Activated CD8-positive, alpha-beta T cell treated with anti-CD3 and anti-CD28 coated beads, Interleukin-2, amount 10 ng/mL, durations not matched to agents 7 days and 5 days (primary cell): ENCODE measurements around the gene SLC39A3. TPM values are rescaled to one million over a fixed set of nuclear protein-coding genes. Genes with fewer than 3 reads are reported as not detected.

Source experiments
- ATAC-seq: fragments of 150-1000 bp; cut with Tn5 transposase; one replicate; pipeline ENCODE4 v1.10.0; 2021; ENCODE audit warnings: moderate library complexity
- CTCF ChIA-PET: fragments of 350-600 bp; sonication (Branson Sonifier 250); formaldehyde crosslinking; loops from one replicate; lab custom pipeline; 2021; ENCODE audit warnings: antibody characterized with exemption; lab: Charles Lee
- POLR2A ChIA-PET: fragments of 350-600 bp; sonication (Branson Sonifier 250); formaldehyde crosslinking; loops from one replicate; lab custom pipeline; 2021; ENCODE audit warnings: antibody characterized with exemption; lab: Charles Lee
- DNase-seq: peaks from one replicate; pipeline ENCODE4 v3.0.0-alpha.2; 2020
- H3K27ac Mint-ChIP-seq: one replicate; pipeline ENCODE4 v1.8.0; 2021; ENCODE audit warnings: mild to moderate bottlenecking, mixed read lengths
- H3K27me3 Mint-ChIP-seq: one replicate; pipeline ENCODE4 v1.8.0; 2021; ENCODE audit warnings: low read depth, mixed read lengths
- H3K36me3 Mint-ChIP-seq: one replicate; pipeline ENCODE4 v1.8.0; 2021; ENCODE audit warnings: low read depth, mixed read lengths
- H3K4me1 Mint-ChIP-seq: one replicate; pipeline ENCODE4 v1.8.0; 2021; ENCODE audit warnings: low read depth, mixed read lengths
- H3K4me3 Mint-ChIP-seq: one replicate; pipeline ENCODE4 v1.8.0; 2021; ENCODE audit warnings: mild to moderate bottlenecking, mixed read lengths
- H3K9me3 Mint-ChIP-seq: one replicate; pipeline ENCODE4 v1.8.0; 2022; ENCODE audit warnings: mixed read lengths; ENCODE audit not compliant: insufficient read depth
- total RNA-seq, 2 experiments: library from RNA; stranded (reverse); gene quantifications; one replicate each; pipeline ENCODE4 v1.2.3, GENCODE V29; 2021

SLC39A3 gene
- total RNA-seq, 2 experiments from 2014 or later = 28.1 to 38.2 TPM

- no peaks in the 10 kb centered on the region for H3K36me3 Mint-ChIP-seq
- CTCF ChIA-PET = no interaction called here
These were observed 33.6 kb downstream of the SLC39A3 start for GRCh38 chr19:2706251-2706650.

DNA sequence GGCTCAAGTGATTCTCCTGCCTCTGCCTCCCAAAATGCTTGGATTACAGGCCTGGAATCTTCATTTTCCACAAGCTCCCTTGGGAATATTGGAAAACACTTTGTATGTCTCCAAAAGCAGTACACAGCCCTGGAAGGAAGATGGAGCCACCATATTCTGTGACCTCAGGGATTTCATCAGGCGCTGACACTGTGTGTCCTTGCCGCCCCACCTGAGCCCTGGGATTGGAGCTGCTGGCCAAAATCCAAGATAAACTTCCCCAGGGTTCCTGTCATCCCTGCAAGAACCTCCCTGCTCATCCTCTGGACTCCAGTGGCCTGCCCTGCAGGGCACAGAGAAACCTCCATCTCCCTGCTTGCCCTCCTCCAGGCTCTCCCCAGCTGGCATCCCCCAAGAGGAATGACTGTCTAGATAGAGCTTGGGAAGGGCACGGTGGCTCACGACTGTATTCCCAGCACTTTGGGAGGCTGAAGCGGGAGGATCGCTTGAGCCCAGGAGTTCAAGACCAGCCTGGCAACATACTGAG is 36.1 kb downstream of the SLC39A3 start:
- Mint-ChIP-seq H3K27me3 (peaks cover 4% of the 10 kb centered on the region), H3K9me3 (no peaks in the 10 kb centered on the region), H3K4me3 (no peak overlapping the region), H3K4me1 (peaks cover 9% of the 10 kb centered on the region), H3K27ac (no peak overlapping the region), H3K36me3 (no peaks in the 10 kb centered on the region)
- POLR2A ChIA-PET = no interaction called here
- ATAC-seq = no peak
- CTCF ChIA-PET = interaction anchor here (0.7 to 1.1 kb wide), 3 partner anchors 25 to 137 kb away, joined by 3 read pairs; partner anchors contain the start of gene ZNF555
- no peak for DNase-seq

More at GRCh38 chr19:2706251-2706650, 33.6 kb downstream of the SLC39A3 start:
- Mint-ChIP-seq H3K4me3 (no peak overlapping the region), H3K4me1 (peaks cover 5% of the 10 kb centered on the region), H3K27me3 (peaks cover 2% of the 10 kb centered on the region), H3K27ac (no peak overlapping the region), H3K9me3 (no peaks in the 10 kb centered on the region)
- ATAC-seq = no peak
- POLR2A ChIA-PET = no interaction called here
- DNase-seq = no peak

- no peaks in the 10 kb centered on the region for H3K36me3 Mint-ChIP-seq
- POLR2A ChIA-PET = no interaction called here
- CTCF ChIA-PET = interaction anchor here (0.8 to 1.1 kb wide), 2 partner anchors 55 to 138 kb away, joined by 3 read pairs; partner anchors contain the start of gene ZNF555
These were observed 36.8 kb downstream of the SLC39A3 start for GRCh38 chr19:2703077-2703437.

DNA sequence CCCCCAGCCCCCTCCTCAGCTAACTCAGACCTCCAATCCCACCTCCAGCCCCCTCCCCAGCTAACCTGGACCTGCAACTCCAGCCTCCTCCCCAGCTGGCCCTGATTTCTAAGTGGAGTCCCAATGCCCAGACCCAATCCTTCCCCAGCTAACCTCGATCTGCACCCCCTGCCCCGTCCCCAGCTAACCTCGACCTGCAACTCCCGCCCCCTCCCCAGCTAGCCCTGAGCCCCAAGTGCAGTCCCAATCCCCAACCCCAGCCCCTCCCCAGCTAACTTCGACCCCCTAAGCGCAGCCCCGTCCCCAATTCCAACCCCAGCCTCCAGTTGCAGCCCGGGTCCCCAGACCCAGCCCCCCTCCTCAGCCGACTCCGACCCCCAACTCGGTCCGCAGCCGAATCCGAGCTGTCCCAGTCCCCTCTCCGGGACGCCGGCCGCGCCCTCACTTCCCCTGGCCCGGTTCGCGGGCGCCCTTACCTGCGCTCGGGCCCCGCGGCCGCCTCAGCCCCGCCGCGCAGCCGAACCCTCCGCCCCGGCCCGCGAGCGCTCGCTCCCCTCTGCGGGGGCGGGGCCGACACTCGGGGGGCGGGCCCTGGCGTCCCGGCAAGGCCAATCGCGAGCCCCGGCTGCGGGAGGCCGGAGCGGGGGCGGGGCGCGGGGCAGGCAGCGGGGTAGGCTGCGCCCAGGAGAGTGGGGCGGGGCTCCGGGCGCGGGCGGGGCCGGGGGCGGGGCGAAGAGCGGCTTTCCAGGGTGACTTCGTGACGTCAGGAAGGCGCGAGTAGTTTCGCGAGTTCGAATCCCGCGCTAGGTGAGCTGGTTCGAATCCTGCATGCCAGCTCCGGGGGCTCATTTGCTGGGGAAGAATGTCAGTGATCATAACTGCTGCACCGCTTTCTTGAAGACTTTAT is 37.4 kb downstream of the SLC39A3 start, which contains the start of gene GNG7:
GNG7 (minus strand) TSS at position 525 of the 907 bp plus-strand sequence. CDS start 182,006 bp downstream, outside the sequence.
- peaks cover 4% of the 10 kb centered on the region for H3K27me3 Mint-ChIP-seq
- peak; percentile 100 for ATAC-seq
- ChIA-PET CTCF (interaction anchor here (0.8 to 1.1 kb wide), 3 partner anchors 54 to 139 kb away, joined by 3 to 4 read pairs (median 3); partner anchors contain the start of gene ZNF555), POLR2A (no interaction called here)
- peak within 1 kb of the TSS; percentile 58 for H3K4me3 Mint-ChIP-seq
- peak within 1 kb of the TSS; percentile 55 for H3K27ac Mint-ChIP-seq
- peak; percentile 92 for DNase-seq
- no peaks in the 10 kb centered on the region for H3K9me3 Mint-ChIP-seq
- peaks cover 12% of the 10 kb centered on the region for H3K4me1 Mint-ChIP-seq
- no peaks in the 10 kb centered on the region for H3K36me3 Mint-ChIP-seq

More at GRCh38 chr19:2703077-2703437, 36.8 kb downstream of the SLC39A3 start:
- Mint-ChIP-seq H3K9me3 (no peaks in the 10 kb centered on the region), H3K27me3 (peaks cover 4% of the 10 kb centered on the region), H3K4me1 (peaks cover 12% of the 10 kb centered on the region), H3K4me3 (peak overlapping the region; percentile 58), H3K27ac (peak overlapping the region; percentile 55)
- DNase-seq (no peak), ATAC-seq (no peak)

DNA sequence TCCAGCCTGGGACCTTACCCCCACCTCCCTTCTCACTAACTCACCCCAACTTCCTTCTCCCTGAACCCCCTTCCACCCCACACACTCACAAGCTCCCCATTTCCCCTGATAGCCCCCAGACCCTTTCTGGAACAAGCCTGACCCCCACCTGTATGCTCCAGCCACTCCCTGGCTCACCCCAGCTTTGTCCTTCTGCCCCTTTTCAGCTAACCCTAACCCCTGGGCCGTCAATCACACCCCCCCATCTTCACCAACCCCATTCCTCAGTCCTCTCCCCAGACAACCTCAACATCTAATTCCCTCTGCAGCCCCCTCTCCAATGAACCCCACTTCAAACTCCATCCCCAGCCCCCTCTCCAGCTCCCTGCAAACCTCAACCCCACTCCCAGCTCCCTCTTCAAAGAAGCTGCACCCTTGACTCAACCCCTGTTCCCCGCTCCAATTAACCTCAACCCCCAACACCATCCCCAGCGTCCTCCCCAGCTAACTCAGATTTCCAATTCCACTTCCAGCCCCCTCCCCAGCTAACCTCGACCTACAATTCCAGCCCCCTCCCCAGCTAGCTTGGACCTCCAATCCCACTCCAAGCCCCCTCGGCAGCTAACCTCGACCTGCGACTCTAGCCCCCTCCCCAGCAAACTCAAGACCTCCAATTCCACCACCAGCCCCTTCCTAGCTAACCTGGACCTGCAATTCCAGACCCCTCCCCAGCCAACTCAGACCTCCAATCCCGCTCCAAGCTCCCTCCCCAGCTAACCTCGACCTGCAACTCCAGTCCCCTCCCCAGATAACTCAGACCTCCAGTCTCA is 38.3 kb downstream of the SLC39A3 start:
- ATAC-seq (no peak), DNase-seq (no peak)
- ChIA-PET CTCF (interaction anchor here (0.6 to 1.1 kb wide), 3 partner anchors 53 to 90 kb away, joined by 3 to 4 read pairs (median 3); no protein-coding TSS in a partner anchor), POLR2A (no interaction called here)
- Mint-ChIP-seq H3K27me3 (peaks cover 4% of the 10 kb centered on the region), H3K36me3 (no peaks in the 10 kb centered on the region), H3K9me3 (no peaks in the 10 kb centered on the region), H3K4me3 (peak overlapping the region; percentile 15), H3K27ac (no peak overlapping the region), H3K4me1 (peaks cover 12% of the 10 kb centered on the region)

GRCh38 chr19:2700660-2701360 is 39.0 kb downstream of the SLC39A3 start:
- H3K4me1 Mint-ChIP-seq = peaks cover 12% of the 10 kb centered on the region
- no peaks in the 10 kb centered on the region for H3K36me3 Mint-ChIP-seq
- DNase-seq (no peak), ATAC-seq (no peak)
- peaks cover 4% of the 10 kb centered on the region for H3K27me3 Mint-ChIP-seq
- H3K9me3 Mint-ChIP-seq = no peaks in the 10 kb centered on the region
- POLR2A ChIA-PET = no interaction called here
- no peak overlapping the region for H3K27ac Mint-ChIP-seq
- no peak overlapping the region for H3K4me3 Mint-ChIP-seq
- CTCF ChIA-PET = interaction anchor here (0.6 to 1.1 kb wide), 2 partner anchors 52 to 81 kb away, joined by 3 read pairs; no protein-coding TSS in a partner anchor

GRCh38 chr19:2699413-2700140 is 40.2 kb downstream of the SLC39A3 start:
- Mint-ChIP-seq H3K27me3 (peaks cover 4% of the 10 kb centered on the region), H3K27ac (no peak overlapping the region), H3K36me3 (no peaks in the 10 kb centered on the region), H3K4me1 (peaks cover 12% of the 10 kb centered on the region), H3K4me3 (no peak overlapping the region), H3K9me3 (no peaks in the 10 kb centered on the region)
- ChIA-PET POLR2A (interaction anchor here (0.8 to 1.0 kb wide), 2 partner anchors 13 to 37 kb away, joined by 3 to 4 read pairs; no protein-coding TSS in a partner anchor), CTCF (no interaction called here)
- ATAC-seq (no peak), DNase-seq (no peak)

DNA sequence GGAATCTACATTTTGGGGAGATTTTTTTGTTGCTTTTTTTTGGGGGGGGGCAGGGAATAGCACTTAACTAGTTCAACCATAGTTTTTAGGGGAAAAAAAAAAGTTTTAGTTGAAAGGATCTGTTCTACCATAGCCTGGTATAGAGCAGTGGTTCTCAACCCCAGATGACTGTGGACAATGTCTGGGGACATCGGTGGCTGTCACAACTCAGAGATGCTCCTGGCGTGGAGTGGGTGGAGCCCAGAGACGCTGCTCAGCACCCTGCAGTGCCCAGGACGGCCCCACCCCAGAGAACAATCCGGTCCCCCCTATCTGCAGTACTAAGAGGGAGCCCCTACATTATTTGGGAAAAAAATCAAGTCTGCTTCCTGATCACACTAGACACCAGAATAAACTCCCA is 45.6 kb downstream of the SLC39A3 start:
- peaks cover 5% of the 10 kb centered on the region for H3K4me1 Mint-ChIP-seq
- H3K4me3 Mint-ChIP-seq = no peak overlapping the region
- CTCF ChIA-PET = no interaction called here
- no peak overlapping the region for H3K27ac Mint-ChIP-seq
- H3K9me3 Mint-ChIP-seq = no peaks in the 10 kb centered on the region
- POLR2A ChIA-PET = no interaction called here
- DNase-seq (no peak), ATAC-seq (no peak)
- H3K27me3 Mint-ChIP-seq = no peaks in the 10 kb centered on the region
- no peaks in the 10 kb centered on the region for H3K36me3 Mint-ChIP-seq

- peaks cover 2% of the 10 kb centered on the region for H3K4me1 Mint-ChIP-seq
- POLR2A ChIA-PET = no interaction called here
- no peaks in the 10 kb centered on the region for H3K36me3 Mint-ChIP-seq
- H3K27me3 Mint-ChIP-seq = no peaks in the 10 kb centered on the region
- ATAC-seq (no peak), DNase-seq (no peak)
- CTCF ChIA-PET = no interaction called here
- no peaks in the 10 kb centered on the region for H3K9me3 Mint-ChIP-seq
- no peak overlapping the region for H3K4me3 Mint-ChIP-seq
- H3K27ac Mint-ChIP-seq = no peak overlapping the region
These were observed 46.2 kb downstream of the SLC39A3 start for GRCh38 chr19:2693492-2694160.

- Mint-ChIP-seq H3K36me3 (no peaks in the 10 kb centered on the region), H3K4me1 (no peaks in the 10 kb centered on the region), H3K9me3 (no peaks in the 10 kb centered on the region), H3K27me3 (no peaks in the 10 kb centered on the region), H3K27ac (no peak overlapping the region), H3K4me3 (no peak overlapping the region)
- DNase-seq (no peak), ATAC-seq (no peak)
- ChIA-PET POLR2A (no interaction called here), CTCF (no interaction called here)
These were observed 47.9 kb downstream of the SLC39A3 start for GRCh38 chr19:2691951-2692350.
